ENCODE data around the gene TCTN3.
"Not testable (repeated sequence)": the region's sequence is repeated elsewhere in the genome, so short reads cannot be mapped to it uniquely, and the experiment has no call there.

The TCTN3 gene, protein sequence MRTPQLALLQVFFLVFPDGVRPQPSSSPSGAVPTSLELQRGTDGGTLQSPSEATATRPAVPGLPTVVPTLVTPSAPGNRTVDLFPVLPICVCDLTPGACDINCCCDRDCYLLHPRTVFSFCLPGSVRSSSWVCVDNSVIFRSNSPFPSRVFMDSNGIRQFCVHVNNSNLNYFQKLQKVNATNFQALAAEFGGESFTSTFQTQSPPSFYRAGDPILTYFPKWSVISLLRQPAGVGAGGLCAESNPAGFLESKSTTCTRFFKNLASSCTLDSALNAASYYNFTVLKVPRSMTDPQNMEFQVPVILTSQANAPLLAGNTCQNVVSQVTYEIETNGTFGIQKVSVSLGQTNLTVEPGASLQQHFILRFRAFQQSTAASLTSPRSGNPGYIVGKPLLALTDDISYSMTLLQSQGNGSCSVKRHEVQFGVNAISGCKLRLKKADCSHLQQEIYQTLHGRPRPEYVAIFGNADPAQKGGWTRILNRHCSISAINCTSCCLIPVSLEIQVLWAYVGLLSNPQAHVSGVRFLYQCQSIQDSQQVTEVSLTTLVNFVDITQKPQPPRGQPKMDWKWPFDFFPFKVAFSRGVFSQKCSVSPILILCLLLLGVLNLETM

DNA sequence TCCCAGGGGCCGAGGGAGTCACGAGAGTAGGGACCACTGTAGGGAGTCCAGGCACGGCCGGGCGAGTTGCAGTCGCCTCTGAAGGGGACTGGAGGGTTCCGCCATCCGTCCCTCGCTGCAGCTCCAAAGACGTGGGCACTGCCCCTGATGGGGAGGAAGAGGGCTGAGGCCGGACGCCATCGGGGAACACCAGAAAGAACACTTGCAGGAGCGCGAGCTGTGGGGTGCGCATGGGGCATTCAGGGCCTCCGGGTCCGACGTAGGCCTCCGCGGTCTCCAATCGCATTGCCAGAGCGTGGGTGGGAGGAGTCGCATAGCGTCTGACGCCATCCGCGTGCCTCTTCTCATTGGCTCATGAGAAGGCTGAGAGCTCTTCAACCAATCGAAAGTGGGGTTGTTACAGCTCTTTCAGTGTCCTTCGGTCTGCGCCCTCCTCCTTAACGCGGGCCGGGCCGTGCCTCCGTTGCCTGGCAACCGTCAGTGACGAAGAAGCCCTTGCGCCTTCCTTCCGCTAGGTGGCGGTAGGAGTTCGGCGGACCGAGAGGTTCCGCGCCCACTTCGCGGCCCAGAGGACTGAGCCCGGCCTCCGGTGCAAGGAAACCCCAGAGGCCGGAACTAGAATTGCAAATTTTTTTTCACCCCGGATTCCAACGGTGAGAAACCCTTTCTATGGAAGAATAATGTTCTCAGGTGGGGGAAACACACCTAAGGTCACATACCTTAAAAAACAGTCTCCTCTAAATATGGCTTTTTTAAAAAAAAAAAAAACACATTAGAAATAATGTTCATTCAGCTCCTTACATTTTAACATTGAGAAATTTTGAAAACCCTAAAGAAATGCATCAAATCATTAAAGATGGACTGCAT, at the start of gene TCTN3:
Gene TCTN3 (minus strand): TSS at position 260 of the 867 bp plus-strand sequence. CDS start 28 bp downstream, at position 232.
- H3K4me3 ChIP-seq (replicated peaks; ENCODE audit: low read depth, low read length): peak within 1 kb of the TSS; percentile 92
- TF ChIP-seq, protein P1, sequence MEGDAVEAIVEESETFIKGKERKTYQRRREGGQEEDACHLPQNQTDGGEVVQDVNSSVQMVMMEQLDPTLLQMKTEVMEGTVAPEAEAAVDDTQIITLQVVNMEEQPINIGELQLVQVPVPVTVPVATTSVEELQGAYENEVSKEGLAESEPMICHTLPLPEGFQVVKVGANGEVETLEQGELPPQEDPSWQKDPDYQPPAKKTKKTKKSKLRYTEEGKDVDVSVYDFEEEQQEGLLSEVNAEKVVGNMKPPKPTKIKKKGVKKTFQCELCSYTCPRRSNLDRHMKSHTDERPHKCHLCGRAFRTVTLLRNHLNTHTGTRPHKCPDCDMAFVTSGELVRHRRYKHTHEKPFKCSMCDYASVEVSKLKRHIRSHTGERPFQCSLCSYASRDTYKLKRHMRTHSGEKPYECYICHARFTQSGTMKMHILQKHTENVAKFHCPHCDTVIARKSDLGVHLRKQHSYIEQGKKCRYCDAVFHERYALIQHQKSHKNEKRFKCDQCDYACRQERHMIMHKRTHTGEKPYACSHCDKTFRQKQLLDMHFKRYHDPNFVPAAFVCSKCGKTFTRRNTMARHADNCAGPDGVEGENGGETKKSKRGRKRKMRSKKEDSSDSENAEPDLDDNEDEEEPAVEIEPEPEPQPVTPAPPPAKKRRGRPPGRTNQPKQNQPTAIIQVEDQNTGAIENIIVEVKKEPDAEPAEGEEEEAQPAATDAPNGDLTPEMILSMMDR (IDR thresholded peaks at IDR 0.05; ENCODE audit: low read depth, low read length, missing control alignments): peak; percentile 99
- DNase-seq (ENCODE audit: extremely low read depth, low read depth): peak; percentile 100

DNA sequence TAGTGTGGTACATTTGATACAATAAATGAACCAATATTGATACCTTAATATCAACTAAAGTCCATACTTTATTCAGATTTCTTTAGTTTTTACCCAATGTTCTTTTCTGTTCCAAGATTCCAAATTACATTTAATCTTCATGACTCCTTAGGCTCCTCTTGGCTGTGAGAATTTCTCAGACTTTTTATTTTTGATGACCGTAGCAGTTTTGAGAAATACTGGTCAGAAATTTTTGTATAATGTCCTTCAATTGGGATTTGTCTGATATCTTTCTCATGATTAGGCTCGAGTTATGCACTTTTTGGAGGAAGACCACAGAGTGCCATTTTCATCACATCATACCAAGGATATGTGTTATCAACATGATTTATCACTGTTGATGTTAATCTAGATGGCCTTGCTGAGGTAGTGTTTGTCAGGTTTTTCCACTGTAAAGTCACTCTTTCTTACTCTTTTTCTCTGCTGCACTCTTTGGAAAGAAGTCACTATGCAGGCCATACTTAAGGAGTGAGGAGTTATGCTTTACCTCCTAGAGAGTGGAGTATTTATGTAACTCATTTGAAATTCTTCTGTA, 49.3 kb upstream of the TCTN3 start:
- TF ChIP-seq, protein P1 (IDR thresholded peaks at IDR 0.05; ENCODE audit: low read depth, low read length, missing control alignments): no peak
- no peak for DNase-seq (ENCODE audit: extremely low read depth, low read depth)
- H3K4me3 ChIP-seq (replicated peaks; ENCODE audit: low read depth, low read length): no peak overlapping the region

DNA sequence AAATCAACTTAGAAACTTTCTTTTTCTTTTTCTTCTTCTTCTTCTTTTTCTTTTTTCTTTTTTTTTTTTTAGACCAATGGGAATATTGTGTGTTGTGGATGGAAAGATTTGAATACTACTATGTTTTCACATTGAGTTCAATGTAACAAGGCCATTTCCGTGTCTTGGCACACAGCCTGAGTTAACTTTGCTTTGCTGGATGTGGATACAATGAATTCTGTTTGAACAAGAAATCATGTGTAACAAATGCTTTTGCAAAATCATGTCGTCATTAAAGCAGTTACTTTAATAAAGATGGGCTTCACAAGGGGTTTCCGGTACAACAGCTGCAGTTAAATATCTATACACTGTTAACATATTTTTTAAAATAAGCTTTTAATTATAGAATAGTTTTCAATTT, 48.8 kb upstream of the TCTN3 start:
- DNase-seq (ENCODE audit: extremely low read depth, low read depth): no peak
- TF ChIP-seq, protein P1 (IDR thresholded peaks at IDR 0.05; ENCODE audit: low read depth, low read length, missing control alignments): no peak
- no peak overlapping the region for H3K4me3 ChIP-seq (replicated peaks; ENCODE audit: low read depth, low read length)

DNA sequence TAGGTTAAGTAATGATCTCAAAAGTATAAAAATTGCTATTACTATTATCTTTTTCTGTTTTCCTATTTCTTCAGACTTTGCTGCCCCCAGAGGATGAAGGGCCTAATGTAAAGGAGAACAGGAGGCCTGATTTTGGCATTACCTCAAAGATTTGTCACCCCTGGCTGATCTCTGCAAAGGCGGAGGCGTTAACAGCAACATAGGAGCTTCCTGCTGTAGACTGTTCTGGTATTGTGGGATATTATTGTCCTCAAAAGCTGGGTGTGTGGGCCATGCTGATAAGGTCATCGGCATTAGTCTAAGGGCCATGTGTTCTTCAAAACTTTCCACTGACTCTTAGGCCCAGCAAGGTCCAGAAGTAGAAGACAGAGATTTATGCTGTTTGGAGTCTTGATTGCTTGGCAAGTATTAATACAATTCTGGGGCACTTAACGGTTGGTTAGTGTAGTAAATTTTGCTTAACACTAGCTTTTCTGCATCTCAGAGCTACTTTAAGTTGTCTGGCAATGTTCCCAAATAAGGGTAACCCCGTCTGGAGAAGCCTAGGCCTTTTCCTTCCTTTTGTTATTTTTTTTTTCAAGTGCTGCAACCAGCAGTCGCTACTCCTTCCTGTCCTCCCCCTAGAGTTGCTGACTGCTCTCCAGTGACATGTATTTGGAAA, 48.2 kb upstream of the TCTN3 start:
- TF ChIP-seq, protein P1 (IDR thresholded peaks at IDR 0.05; ENCODE audit: low read depth, low read length, missing control alignments): no peak
- H3K4me3 ChIP-seq (replicated peaks; ENCODE audit: low read depth, low read length): no peak overlapping the region
- no peak for DNase-seq (ENCODE audit: extremely low read depth, low read depth)

DNA sequence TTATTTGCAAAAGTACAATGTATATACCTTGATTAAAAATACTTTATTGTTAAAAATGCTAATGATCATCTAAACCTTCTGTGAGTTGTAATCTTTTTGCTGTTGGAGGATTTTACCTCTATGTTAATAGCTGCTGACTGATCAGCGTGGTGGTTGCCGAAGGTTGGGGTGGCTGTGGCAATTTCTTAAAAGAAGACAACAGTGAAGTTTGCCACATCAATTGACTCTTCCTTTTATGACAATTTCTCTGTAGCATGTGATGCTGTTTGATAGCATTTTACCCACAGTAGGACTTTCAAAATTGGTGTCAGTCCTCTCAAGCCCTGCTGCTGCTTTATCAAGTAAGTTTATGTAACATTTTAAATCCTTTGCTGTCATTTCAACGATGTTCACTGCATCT, 45.3 kb upstream of the TCTN3 start:
- TF ChIP-seq, protein P1 (IDR thresholded peaks at IDR 0.05; ENCODE audit: low read depth, low read length, missing control alignments): no peak
- DNase-seq (ENCODE audit: extremely low read depth, low read depth): no peak
- no peak overlapping the region for H3K4me3 ChIP-seq (replicated peaks; ENCODE audit: low read depth, low read length)

DNA sequence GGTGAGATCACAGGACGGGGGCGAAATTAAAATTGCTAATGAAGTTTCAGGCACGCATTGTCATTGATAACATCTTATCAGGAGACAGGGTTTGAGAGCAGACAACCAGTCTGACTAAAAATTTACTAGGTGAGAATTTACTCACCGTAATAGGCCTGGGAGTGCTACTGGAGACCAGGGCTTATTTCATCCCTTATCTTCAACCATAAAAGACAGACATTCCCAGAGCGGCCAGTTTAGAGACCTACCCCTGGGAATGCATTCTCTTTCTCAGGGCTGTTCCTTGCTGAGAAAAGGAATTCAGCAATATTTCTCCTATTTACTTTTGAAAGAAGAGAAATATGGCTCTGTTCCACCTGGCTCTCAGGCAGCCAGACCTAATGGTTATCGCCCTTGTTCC, 39.2 kb upstream of the TCTN3 start:
- H3K4me3 ChIP-seq (replicated peaks; ENCODE audit: low read depth, low read length); DNase-seq (ENCODE audit: extremely low read depth, low read depth): not testable (repeated sequence)
